ENCODE measurements around the gene RSF1.

RSF1 gene

GRCh38 chr11:77749232-77749631 lies 71.3 kb downstream of the RSF1 start:
- DNase-seq: no peak

GRCh38 chr11:77748266-77748665 lies 72.3 kb downstream of the RSF1 start:
- DNase-seq: no peak

GRCh38 chr11:77747381-77747969 lies 73.0 kb downstream of the RSF1 start:
- no peak for DNase-seq

GRCh38 chr11:77736473-77736872 lies 84.0 kb downstream of the RSF1 start:
- DNase-seq: no peak

GRCh38 chr11:77734890-77735289 lies 85.6 kb downstream of the RSF1 start:
- no peak for DNase-seq

GRCh38 chr11:77732143-77732542 lies 88.4 kb downstream of the RSF1 start:
- DNase-seq: no peak

- DNase-seq: no peak
Observed at GRCh38 chr11:77730789-77731188, 89.7 kb downstream of the RSF1 start.

- no peak for DNase-seq
Observed at GRCh38 chr11:77729063-77729462, 91.5 kb downstream of the RSF1 start.

GRCh38 chr11:77728203-77728786 lies 92.2 kb downstream of the RSF1 start:
- no peak for DNase-seq

- DNase-seq: no peak
Observed at GRCh38 chr11:77726524-77726923, 94.0 kb downstream of the RSF1 start.

- no peak for DNase-seq
Observed at GRCh38 chr11:77725433-77725832, 95.1 kb downstream of the RSF1 start.

GRCh38 chr11:77724636-77725035 lies 95.9 kb downstream of the RSF1 start:
- DNase-seq: no peak

GRCh38 chr11:77723024-77723423 lies 97.5 kb downstream of the RSF1 start:
- no peak for DNase-seq

GRCh38 chr11:77710358-77710757 lies 110.2 kb downstream of the RSF1 start:
- no peak for DNase-seq

- no peak for DNase-seq
Observed at GRCh38 chr11:77705876-77706579, 114.5 kb downstream of the RSF1 start.

- DNase-seq: peak; percentile 25
Observed at GRCh38 chr11:77705195-77705875, 115.2 kb downstream of the RSF1 start.

- no peak for DNase-seq
Observed at GRCh38 chr11:77704029-77704428, 116.5 kb downstream of the RSF1 start.

- no peak for DNase-seq
Observed at GRCh38 chr11:77699425-77699824, 121.1 kb downstream of the RSF1 start.

- no peak for DNase-seq
Observed at GRCh38 chr11:77698896-77699295, 121.6 kb downstream of the RSF1 start.

- DNase-seq: no peak
Observed at GRCh38 chr11:77697865-77698264, 122.7 kb downstream of the RSF1 start.

- DNase-seq: no peak
Observed at GRCh38 chr11:77695417-77695816, 125.1 kb downstream of the RSF1 start.

- no peak for DNase-seq
Observed at GRCh38 chr11:77690649-77691048, 129.9 kb downstream of the RSF1 start.

GRCh38 chr11:77687088-77687487 lies 133.4 kb downstream of the RSF1 start:
- no peak for DNase-seq

GRCh38 chr11:77677138-77677537 lies 143.4 kb downstream of the RSF1 start:
- no peak for DNase-seq

All from activated CD4-positive, alpha-beta T cell treated with anti-CD3 and anti-CD28 coated beads for 48 hours (primary cell).